ENCODE results near the gene TCP11L2.
A peak's percentile ranks its signal among the peaks of the same experiment; 100 is the strongest.

The TCP11L2 gene

DNA sequence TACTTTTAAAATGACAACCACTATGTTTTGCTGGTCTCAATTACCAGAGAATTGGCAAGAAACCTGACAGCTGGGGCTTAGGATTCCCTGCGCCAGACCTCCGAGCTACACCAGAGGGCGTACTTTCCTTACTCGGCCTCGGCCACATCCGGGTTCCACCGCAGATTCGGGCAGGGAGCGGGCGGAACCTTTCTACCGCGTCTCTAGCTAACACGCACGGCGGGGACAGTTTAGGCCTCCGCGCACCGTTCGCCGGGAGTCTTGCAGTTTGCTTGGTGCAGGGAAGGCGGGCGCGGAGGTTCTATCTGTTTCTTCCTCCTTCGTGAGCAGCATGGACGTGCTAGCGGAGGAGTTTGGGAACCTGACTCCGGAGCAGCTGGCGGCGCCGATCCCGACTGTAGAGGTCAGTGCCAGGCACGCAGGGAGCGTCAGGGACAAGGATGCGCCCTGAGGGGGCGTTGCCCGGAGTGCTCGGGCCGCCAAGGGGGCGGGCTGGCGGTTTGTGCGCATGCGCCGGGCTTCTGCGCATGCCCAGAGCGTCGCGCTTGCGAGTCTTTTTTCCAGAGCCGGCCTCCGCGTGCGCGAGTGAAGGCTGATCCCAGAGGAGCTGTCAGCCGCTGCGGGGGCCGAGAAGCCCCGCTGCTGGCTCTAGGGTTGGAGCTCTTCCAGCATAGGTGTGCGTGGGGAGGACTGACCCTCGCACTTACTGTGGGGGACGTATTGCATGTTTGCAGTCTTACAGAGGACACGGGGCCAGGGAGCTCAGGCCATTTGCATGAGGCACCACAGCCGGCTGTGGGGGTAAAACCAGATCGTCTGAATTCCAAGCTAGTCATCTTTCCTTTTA lies 55.2 kb downstream of the TCP11L2 start, which contains the start of gene POLR3B:
Gene POLR3B (plus strand): TSS at position 200 of the 847 bp plus-strand sequence. CDS start 132 bp downstream, at position 332.
- H3K9ac ChIP-seq: peak within 1 kb of the TSS; percentile 80
- peak within 1 kb of the TSS; percentile 67 for H3K4me2 ChIP-seq
- H3K4me3 ChIP-seq (IDR thresholded peaks at IDR 0.05; ENCODE audit: insufficient read depth, low read depth, low read length): no peak within 1 kb of the TSS
- H3K4me1 ChIP-seq (ENCODE audit: low read depth, poor library complexity, severe bottlenecking): no peaks in the 10 kb centered on the region
- H4K20me1 ChIP-seq (ENCODE audit: insufficient read depth): no peaks in the 10 kb centered on the region
- no peaks in the 10 kb centered on the region for H3K27me3 ChIP-seq (ENCODE audit: insufficient read depth, low read depth)
- TF ChIP-seq, protein P1, sequence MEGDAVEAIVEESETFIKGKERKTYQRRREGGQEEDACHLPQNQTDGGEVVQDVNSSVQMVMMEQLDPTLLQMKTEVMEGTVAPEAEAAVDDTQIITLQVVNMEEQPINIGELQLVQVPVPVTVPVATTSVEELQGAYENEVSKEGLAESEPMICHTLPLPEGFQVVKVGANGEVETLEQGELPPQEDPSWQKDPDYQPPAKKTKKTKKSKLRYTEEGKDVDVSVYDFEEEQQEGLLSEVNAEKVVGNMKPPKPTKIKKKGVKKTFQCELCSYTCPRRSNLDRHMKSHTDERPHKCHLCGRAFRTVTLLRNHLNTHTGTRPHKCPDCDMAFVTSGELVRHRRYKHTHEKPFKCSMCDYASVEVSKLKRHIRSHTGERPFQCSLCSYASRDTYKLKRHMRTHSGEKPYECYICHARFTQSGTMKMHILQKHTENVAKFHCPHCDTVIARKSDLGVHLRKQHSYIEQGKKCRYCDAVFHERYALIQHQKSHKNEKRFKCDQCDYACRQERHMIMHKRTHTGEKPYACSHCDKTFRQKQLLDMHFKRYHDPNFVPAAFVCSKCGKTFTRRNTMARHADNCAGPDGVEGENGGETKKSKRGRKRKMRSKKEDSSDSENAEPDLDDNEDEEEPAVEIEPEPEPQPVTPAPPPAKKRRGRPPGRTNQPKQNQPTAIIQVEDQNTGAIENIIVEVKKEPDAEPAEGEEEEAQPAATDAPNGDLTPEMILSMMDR (conservative IDR thresholded peaks at IDR 0.05; ENCODE audit: low read depth, low read length): peak; percentile 60
- peak within 1 kb of the TSS; percentile 48 for H2AFZ ChIP-seq (ENCODE audit: low read depth)
- no peaks in the 10 kb centered on the region for H3K36me3 ChIP-seq (ENCODE audit: insufficient read depth)
- H3K79me2 ChIP-seq (ENCODE audit: insufficient read depth, low read depth): peaks cover 22% of the 10 kb centered on the region; the same call in 1 of the 2 replicates
- H3K27ac ChIP-seq: peak within 1 kb of the TSS; percentile 44

DNA sequence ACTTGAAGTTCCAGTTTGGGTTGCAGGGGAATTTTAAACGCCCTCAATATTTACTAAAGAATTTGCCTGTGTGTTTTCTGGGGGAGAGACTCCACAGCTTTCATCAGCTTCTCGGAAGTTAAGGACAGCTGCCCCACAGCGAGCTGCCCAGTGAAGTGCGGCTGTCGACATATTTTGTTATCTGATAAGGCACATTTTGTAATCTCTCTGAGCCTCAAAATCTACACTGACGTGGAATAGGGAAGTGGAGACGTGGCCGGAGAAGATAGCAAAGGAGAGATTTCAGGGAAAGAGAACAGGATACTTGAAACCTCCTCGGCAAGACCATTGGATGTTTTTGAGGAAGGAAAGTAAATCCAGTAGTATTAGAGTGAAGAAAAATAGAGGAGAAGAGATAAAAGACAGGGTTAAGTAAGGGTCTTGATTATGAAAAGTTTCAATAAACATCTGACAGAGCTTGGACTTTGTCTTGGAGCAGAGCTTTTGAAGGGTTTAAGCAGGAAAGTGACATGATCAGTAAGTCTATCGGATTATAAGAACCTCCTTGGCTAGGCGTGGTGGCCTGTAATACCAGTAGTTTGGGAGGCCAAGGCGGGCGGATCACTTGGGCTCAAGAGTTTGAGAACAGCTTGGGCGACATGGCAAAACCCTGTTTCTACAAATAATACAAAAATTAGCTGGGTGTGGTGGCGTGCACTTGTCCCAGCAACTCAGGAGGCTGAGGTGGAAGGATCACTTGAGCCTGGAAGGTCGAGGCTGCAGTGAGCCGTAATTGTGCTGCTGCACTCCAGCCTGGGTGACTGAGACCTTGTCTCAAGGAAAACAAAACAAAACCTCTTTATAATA lies 56.1 kb downstream of the TCP11L2 start:
- Histone ChIP-seq H3K9ac (peak overlapping the region; percentile 80), H3K27ac (peak overlapping the region; percentile 44), H2AFZ (ENCODE audit: low read depth) (peak overlapping the region; percentile 48)

DNA sequence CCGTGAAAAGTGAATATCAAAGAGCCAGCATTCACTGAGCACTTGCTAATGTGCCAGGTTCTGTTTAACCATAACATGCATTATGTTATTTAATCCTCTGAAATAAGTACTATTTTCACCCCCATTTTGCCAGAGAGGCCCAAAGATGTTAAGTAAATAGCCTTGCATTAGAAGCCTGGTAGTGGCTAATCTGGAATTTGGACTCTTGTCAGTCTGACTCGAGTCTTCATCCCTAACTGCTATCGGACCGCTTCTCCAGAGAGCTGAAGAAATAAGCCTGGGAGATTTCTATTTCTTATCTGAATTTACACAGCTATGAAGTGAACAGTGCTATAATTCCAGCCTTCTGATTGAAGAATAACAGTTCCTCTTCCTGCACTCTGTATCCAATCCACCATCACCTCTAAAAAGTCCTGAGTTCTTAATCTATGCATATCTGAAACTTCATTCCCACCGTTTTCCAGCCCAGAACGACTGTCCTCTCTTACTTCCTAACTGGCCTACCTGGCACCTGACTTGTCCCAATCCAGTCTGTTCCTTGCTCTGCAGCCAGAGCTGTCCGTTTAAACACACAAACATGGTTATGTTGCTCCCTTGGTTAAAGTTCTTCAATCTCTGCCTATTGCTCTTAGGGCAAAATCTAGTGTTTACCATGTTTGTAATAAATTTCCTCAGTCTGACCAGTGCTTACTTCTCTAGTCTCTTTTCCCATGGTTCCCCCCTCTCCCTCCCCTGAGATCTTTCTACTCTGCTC lies 57.3 kb downstream of the TCP11L2 start:
- Histone ChIP-seq H3K4me3 (IDR thresholded peaks at IDR 0.05; ENCODE audit: insufficient read depth, low read depth, low read length) (no peak overlapping the region), H3K9ac (no peak overlapping the region), H3K27ac (no peak overlapping the region), H2AFZ (ENCODE audit: low read depth) (no peak overlapping the region), H3K4me2 (no peak overlapping the region), H3K27me3 (ENCODE audit: insufficient read depth, low read depth) (no peaks in the 10 kb centered on the region), H4K20me1 (ENCODE audit: insufficient read depth) (no peaks in the 10 kb centered on the region), H3K79me2 (ENCODE audit: insufficient read depth, low read depth) (peaks cover 22% of the 10 kb centered on the region; the same call in 1 of the 2 replicates), H3K4me1 (ENCODE audit: low read depth, poor library complexity, severe bottlenecking) (no peaks in the 10 kb centered on the region), H3K36me3 (ENCODE audit: insufficient read depth) (no peaks in the 10 kb centered on the region)
- TF ChIP-seq, protein P1 (conservative IDR thresholded peaks at IDR 0.05; ENCODE audit: low read depth, low read length): no peak

More for the DNA sequence above, 56.1 kb downstream of the TCP11L2 start:
- Histone ChIP-seq H3K27me3 (ENCODE audit: insufficient read depth, low read depth) (no peaks in the 10 kb centered on the region), H3K4me2 (peak overlapping the region; percentile 64), H4K20me1 (ENCODE audit: insufficient read depth) (no peaks in the 10 kb centered on the region), H3K79me2 (ENCODE audit: insufficient read depth, low read depth) (peaks cover 22% of the 10 kb centered on the region; the same call in 1 of the 2 replicates), H3K4me1 (ENCODE audit: low read depth, poor library complexity, severe bottlenecking) (no peaks in the 10 kb centered on the region), H3K36me3 (ENCODE audit: insufficient read depth) (no peaks in the 10 kb centered on the region), H3K4me3 (IDR thresholded peaks at IDR 0.05; ENCODE audit: insufficient read depth, low read depth, low read length) (no peak overlapping the region)
- TF ChIP-seq, protein P1 (conservative IDR thresholded peaks at IDR 0.05; ENCODE audit: low read depth, low read length): no peak

DNA sequence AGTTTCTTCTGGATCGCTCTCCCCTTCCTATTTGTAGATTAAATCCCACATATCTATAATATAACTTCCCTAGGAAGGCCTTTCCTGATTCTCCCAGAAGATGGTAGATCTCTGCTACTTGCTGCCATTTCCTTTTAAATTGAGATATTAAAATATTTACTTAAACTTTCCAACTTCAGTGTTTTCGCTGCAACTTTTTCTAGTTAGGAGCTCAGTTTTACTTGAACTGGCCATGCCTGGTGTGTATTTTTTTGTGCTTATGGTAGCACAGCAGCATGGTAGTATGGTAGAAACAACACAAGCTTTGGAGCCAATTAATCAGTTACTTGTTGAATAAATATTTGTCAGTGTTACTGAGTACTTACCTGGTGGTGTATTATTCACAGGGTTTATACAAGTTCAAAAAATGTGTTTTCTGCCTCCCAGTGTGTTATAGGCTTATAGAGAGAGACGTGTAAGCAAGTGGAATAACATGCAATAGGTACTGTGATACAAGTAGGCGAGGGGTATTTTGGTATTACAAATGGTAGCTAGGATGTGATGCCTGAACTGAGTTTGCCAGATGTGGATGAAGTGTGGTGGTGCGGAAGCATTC lies 58.0 kb downstream of the TCP11L2 start:
- Histone ChIP-seq H3K79me2 (ENCODE audit: insufficient read depth, low read depth) (peaks cover 22% of the 10 kb centered on the region; the same call in 1 of the 2 replicates), H3K27ac (no peak overlapping the region), H3K36me3 (ENCODE audit: insufficient read depth) (no peaks in the 10 kb centered on the region), H3K9ac (no peak overlapping the region), H2AFZ (ENCODE audit: low read depth) (no peak overlapping the region), H3K27me3 (ENCODE audit: insufficient read depth, low read depth) (no peaks in the 10 kb centered on the region), H4K20me1 (ENCODE audit: insufficient read depth) (no peaks in the 10 kb centered on the region), H3K4me1 (ENCODE audit: low read depth, poor library complexity, severe bottlenecking) (no peaks in the 10 kb centered on the region), H3K4me2 (no peak overlapping the region), H3K4me3 (IDR thresholded peaks at IDR 0.05; ENCODE audit: insufficient read depth, low read depth, low read length) (no peak overlapping the region)
- TF ChIP-seq, protein P1 (conservative IDR thresholded peaks at IDR 0.05; ENCODE audit: low read depth, low read length): no peak
